ENCODE measurements around the gene CARNS1. TPM values are rescaled to one million over a fixed set of nuclear protein-coding genes. Genes with fewer than 3 reads are reported as not detected.

Gene CARNS1
- total and polyA plus RNA-seq, 10 of the 15 experiments (the other 5 are each of a cell fraction or from before 2014, with no cell fraction given) = 0.02 to 0.14 (median 0.10) TPM; not detected in 3

DNA sequence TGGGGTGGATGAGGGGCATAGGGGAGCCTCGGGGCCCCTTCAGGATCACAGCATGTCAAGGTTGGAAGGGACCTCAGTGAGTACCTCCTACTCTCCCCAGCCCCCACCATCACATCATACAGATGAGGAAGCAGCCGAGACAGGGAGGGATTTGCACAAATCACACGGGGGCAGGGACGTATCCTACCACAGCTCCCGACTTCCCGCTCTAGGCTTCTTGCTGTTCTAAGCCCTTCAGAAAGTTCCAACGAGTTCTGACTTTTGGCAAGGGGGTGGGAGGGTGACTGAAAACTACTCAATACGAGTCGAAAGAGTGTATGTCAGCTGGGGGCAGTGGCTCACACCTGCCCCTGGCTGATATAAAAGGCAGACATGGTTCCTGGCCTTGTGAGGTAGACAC, 28.4 kb upstream of the CARNS1 start:
- BruUV-seq (replicated peaks) = no TSS peak
- 23% methylated on average over 9 of the region's 9 CpGs for WGBS (ENCODE audit: insufficient coverage, insufficient replicate concordance, low lambda C conversion rate, missing lambda C conversion rate)
- H3K36me3 ChIP-seq (ENCODE audit: control insufficient read depth in 2 of 2, insufficient read depth in 2 of 2, low read length in 1 of 2) = no peaks in the 10 kb centered on the region
- H3K27me3 ChIP-seq (replicated peaks in 1 of 2; ENCODE audit: control insufficient read depth in 2 of 2, insufficient read depth in 2 of 2, low read length in 1 of 2) = peaks cover 0 to 3% of the 10 kb centered on the region in 2 experiments; a peak in 2 of 4 replicates
- H3K9me3 ChIP-seq (replicated peaks; ENCODE audit: control insufficient read depth, insufficient read depth, low read length) = no peaks in the 10 kb centered on the region
- H4K20me1 ChIP-seq (ENCODE audit: control insufficient read depth, insufficient read depth) = no peaks in the 10 kb centered on the region
- H3K9ac ChIP-seq (ENCODE audit: control insufficient read depth, insufficient read depth, low read length) = no peak overlapping the region
- peaks cover 8% of the 10 kb centered on the region for H3K4me1 ChIP-seq (ENCODE audit: control insufficient read depth, insufficient read depth, low read length)
- H3K4me2 ChIP-seq (ENCODE audit: control insufficient read depth, insufficient read depth) = no peak overlapping the region
- ChIA-PET SMC1A (ENCODE audit: uncharacterized antibody, unreplicated experiment) (interaction anchor here (0.9 to 21.3 kb wide), 5 partner anchors 14 to 84 kb away, joined by 3 to 646 read pairs (median 6); partner anchors contain the start of gene POLD4), POLR2A (interaction anchor here (0.6 to 2.2 kb wide), 6 partner anchors 15 to 305 kb away, joined by 3 to 8 read pairs (median 4); partner anchors contain the start of gene POLD4), CTCF (interaction anchor here (0.6 to 25.5 kb wide), 7 partner anchors 20 to 121 kb away, joined by 3 to 1301 read pairs (median 4); partner anchors contain the start of genes CDK2AP2, CLCF1 and POLD4), RAD21 (ENCODE audit: unreplicated experiment) (interaction anchor here (0.7 to 15.0 kb wide), 8 partner anchors 9 to 213 kb away, joined by 3 to 525 read pairs (median 4); partner anchors contain the start of genes PITPNM1, POLD4 and PPP1CA)
- H3K4me3 ChIP-seq = no peak overlapping the region
- no peak for FAIRE-seq
- H3K79me2 ChIP-seq (ENCODE audit: control insufficient read depth, insufficient read depth, low read length) = peaks cover 10% of the 10 kb centered on the region
- in situ Hi-C loops (cut with MboI) (loop anchor here (5.0 kb wide), 1 partner anchor 35 kb away; the partner anchor contains the start of gene POLD4), intact Hi-C loops (cut with micrococcal nuclease; ENCODE audit: unreplicated experiment) (no loop called here)
- DNase-seq (ENCODE audit: low read depth, low spot score) = no peak
- H2AFZ ChIP-seq (ENCODE audit: control insufficient read depth, low read depth, low read length) = no peak overlapping the region
- H3K27ac ChIP-seq (ENCODE audit: control insufficient read depth, insufficient read depth) = no peak overlapping the region
- no peak for ATAC-seq
- TF ChIP-seq, protein P1, sequence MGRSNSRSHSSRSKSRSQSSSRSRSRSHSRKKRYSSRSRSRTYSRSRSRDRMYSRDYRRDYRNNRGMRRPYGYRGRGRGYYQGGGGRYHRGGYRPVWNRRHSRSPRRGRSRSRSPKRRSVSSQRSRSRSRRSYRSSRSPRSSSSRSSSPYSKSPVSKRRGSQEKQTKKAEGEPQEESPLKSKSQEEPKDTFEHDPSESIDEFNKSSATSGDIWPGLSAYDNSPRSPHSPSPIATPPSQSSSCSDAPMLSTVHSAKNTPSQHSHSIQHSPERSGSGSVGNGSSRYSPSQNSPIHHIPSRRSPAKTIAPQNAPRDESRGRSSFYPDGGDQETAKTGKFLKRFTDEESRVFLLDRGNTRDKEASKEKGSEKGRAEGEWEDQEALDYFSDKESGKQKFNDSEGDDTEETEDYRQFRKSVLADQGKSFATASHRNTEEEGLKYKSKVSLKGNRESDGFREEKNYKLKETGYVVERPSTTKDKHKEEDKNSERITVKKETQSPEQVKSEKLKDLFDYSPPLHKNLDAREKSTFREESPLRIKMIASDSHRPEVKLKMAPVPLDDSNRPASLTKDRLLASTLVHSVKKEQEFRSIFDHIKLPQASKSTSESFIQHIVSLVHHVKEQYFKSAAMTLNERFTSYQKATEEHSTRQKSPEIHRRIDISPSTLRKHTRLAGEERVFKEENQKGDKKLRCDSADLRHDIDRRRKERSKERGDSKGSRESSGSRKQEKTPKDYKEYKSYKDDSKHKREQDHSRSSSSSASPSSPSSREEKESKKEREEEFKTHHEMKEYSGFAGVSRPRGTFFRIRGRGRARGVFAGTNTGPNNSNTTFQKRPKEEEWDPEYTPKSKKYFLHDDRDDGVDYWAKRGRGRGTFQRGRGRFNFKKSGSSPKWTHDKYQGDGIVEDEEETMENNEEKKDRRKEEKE (IDR thresholded peaks at IDR 0.05) = no peak
- TF ChIP-seq CHD2 (IDR thresholded peaks at IDR 0.05; ENCODE audit: borderline replicate concordance, low read depth, low read length) = no peak
- TF ChIP-seq NR2F1 (conservative IDR thresholded peaks at IDR 0.05) = no peak
- TF ChIP-seq MTA2 (IDR thresholded peaks at IDR 0.05; ENCODE audit: low read depth) = no peak
- no peak for TF ChIP-seq EZH2 (IDR thresholded peaks at IDR 0.05; ENCODE audit: borderline replicate concordance, control insufficient read depth, low read depth, low read length)
- TF ChIP-seq ELK1 (IDR thresholded peaks at IDR 0.05; ENCODE audit: low read depth, low read length) = no peak
- TF ChIP-seq NFYB (IDR thresholded peaks at IDR 0.05; ENCODE audit: insufficient read depth, low read depth, low read length) = no peak
- no peak for TF ChIP-seq MEF2B (IDR thresholded peaks at IDR 0.05; ENCODE audit: partially characterized antibody, poor library complexity, severe bottlenecking)
- TF ChIP-seq, protein P2, sequence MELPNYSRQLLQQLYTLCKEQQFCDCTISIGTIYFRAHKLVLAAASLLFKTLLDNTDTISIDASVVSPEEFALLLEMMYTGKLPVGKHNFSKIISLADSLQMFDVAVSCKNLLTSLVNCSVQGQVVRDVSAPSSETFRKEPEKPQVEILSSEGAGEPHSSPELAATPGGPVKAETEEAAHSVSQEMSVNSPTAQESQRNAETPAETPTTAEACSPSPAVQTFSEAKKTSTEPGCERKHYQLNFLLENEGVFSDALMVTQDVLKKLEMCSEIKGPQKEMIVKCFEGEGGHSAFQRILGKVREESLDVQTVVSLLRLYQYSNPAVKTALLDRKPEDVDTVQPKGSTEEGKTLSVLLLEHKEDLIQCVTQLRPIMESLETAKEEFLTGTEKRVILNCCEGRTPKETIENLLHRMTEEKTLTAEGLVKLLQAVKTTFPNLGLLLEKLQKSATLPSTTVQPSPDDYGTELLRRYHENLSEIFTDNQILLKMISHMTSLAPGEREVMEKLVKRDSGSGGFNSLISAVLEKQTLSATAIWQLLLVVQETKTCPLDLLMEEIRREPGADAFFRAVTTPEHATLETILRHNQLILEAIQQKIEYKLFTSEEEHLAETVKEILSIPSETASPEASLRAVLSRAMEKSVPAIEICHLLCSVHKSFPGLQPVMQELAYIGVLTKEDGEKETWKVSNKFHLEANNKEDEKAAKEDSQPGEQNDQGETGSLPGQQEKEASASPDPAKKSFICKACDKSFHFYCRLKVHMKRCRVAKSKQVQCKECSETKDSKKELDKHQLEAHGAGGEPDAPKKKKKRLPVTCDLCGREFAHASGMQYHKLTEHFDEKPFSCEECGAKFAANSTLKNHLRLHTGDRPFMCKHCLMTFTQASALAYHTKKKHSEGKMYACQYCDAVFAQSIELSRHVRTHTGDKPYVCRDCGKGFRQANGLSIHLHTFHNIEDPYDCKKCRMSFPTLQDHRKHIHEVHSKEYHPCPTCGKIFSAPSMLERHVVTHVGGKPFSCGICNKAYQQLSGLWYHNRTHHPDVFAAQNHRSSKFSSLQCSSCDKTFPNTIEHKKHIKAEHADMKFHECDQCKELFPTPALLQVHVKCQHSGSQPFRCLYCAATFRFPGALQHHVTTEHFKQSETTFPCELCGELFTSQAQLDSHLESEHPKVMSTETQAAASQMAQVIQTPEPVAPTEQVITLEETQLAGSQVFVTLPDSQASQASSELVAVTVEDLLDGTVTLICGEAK (IDR thresholded peaks at IDR 0.05; ENCODE audit: borderline replicate concordance) = no peak
- no peak for TF ChIP-seq HDAC2 (IDR thresholded peaks at IDR 0.05)
- TF ChIP-seq RFX5 (IDR thresholded peaks at IDR 0.05; ENCODE audit: low read depth, low read length) = no peak
- no peak for TF ChIP-seq E2F8 (IDR thresholded peaks at IDR 0.05; ENCODE audit: low read depth, partially characterized antibody)
